Peyer's patch (tissue), 4 donors: ENCODE measurements around the gene CLTCL1. TPM values are rescaled to one million over a fixed set of nuclear protein-coding genes. Genes with fewer than 3 reads are reported as not detected.

Experiments used
- DNase-seq, 3 donors: peaks; one replicate each; pipeline ENCODE4 v3.0.0-alpha.2; 2017 to 2019
- H3K27ac ChIP-seq, 4 donors: fragments of 200-600 bp; sonication (generic); one replicate each; pipeline ENCODE4 v1.5.1; 2016 to 2019
- H3K27me3 ChIP-seq, 2 donors: fragments of 200-600 bp; sonication (generic); one replicate each; pipeline ENCODE4 v1.5.1; 2019
- H3K36me3 ChIP-seq, 3 donors: fragments of 200-600 bp; sonication (generic); one replicate each; pipeline ENCODE4 v1.5.1; 2016 to 2019
- H3K4me1 ChIP-seq, 4 donors: fragments of 200-600 bp; sonication (generic); one replicate each; pipeline ENCODE4 v1.5.1; 2016 to 2019
- H3K4me3 ChIP-seq, 4 donors: fragments of 200-600 bp; sonication (generic); 1 replicate in 3 of 4; 2 replicates in 1 of 4; pipeline ENCODE4 v1.5.1; 2016 to 2019; ENCODE audit warnings: mild to moderate bottlenecking in 1 of 4
- H3K9me3 ChIP-seq, 4 donors: fragments of 200-600 bp; sonication (generic); one replicate each; pipeline ENCODE4 v1.5.1; 2016 to 2019; ENCODE audit warnings: mild to moderate bottlenecking in 1 of 4
- POLR2A ChIP-seq, 2 donors: fragments of 450-650 bp; IDR thresholded peaks; one replicate each; pipeline ENCODE4 v1.5.1; 2017; ENCODE audit warnings: antibody characterized with exemption in 2 of 2, mild to moderate bottlenecking in 2 of 2, moderate library complexity in 2 of 2
- total RNA-seq, 4 donors: library from RNA; depleted of rRNA; stranded (reverse); fragments of >200 nt; gene quantifications; one replicate each; pipeline ENCODE4 v1.1.0, GENCODE V29; 2016
- TF ChIP-seq, protein P1 (sequence below), 6 experiments: fragments of 450-650 bp in 4 of 6; fragments of 200-600 bp in 2 of 6; sonication (generic) in 1 of 6; IDR thresholded peaks; one replicate each; pipeline ENCODE4 v1.5.1; 2017 to 2019; ENCODE audit warnings: antibody characterized with exemption in 6 of 6, mild to moderate bottlenecking in 3 of 6, moderate library complexity in 1 of 6

The CLTCL1 gene
- total RNA-seq, 4 donors from 2014 or later: 0.47 to 3.9 (median 3.0) TPM

DNA sequence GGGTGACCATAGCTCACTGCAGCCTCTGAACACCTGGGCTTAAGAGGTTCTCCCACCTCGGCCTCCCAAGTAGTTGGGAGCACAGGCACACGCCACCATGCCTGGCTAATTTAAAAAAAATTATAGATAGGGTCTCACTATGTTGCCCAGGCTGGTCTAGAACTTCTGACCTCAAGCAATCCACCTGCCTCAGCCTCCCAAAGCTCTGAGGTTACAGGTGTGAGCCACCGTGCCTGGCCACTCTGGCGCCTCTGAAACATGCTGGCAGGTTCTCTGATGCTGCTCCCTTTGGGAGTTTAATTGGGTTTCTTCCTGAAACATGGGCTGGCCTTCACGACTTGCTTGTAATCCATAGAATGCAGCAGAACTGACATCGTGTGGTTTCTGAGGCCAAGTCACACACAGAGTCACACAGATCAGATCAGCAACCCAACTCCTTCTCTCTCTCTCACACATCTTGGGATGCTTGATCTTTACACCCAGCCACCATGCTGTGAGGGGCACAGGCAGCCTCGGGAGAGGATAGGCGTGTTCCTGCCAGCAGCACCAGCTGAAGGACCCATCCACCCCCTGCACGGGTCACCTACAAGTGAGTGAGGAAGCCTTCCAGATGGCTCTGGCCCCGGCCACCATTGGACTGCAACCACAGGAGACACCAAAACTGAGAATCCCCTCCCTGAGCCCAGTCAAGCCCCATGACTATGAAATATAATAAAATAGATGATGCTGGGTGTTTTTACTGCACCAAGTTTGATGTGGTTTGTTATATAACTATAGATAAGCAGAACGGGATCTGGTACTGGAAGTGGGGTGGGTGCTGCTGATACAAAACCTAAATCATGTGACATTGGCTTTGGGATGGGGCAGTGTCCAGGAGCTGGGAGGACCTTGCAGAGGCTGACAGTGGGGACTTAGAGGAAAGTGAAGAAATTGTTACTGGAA is 138.3 kb downstream of the CLTCL1 start:
- no peak overlapping the region for H3K27ac ChIP-seq
- peaks cover 0 to 25% of the 10 kb centered on the region in 2 donors for H3K27me3 ChIP-seq
- H3K4me3 ChIP-seq: no peak overlapping the region
- TF ChIP-seq POLR2A (IDR thresholded peaks at IDR 0.05): no peak
- TF ChIP-seq, protein P1, sequence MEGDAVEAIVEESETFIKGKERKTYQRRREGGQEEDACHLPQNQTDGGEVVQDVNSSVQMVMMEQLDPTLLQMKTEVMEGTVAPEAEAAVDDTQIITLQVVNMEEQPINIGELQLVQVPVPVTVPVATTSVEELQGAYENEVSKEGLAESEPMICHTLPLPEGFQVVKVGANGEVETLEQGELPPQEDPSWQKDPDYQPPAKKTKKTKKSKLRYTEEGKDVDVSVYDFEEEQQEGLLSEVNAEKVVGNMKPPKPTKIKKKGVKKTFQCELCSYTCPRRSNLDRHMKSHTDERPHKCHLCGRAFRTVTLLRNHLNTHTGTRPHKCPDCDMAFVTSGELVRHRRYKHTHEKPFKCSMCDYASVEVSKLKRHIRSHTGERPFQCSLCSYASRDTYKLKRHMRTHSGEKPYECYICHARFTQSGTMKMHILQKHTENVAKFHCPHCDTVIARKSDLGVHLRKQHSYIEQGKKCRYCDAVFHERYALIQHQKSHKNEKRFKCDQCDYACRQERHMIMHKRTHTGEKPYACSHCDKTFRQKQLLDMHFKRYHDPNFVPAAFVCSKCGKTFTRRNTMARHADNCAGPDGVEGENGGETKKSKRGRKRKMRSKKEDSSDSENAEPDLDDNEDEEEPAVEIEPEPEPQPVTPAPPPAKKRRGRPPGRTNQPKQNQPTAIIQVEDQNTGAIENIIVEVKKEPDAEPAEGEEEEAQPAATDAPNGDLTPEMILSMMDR (IDR thresholded peaks at IDR 0.05): no peak
- H3K4me1 ChIP-seq: peaks cover 0 to 16% (median 3%) of the 10 kb centered on the region in 4 donors
- DNase-seq: no peak
- peaks cover 0 to 3% (median 0%) of the 10 kb centered on the region in 4 donors for H3K9me3 ChIP-seq
- no peaks in the 10 kb centered on the region for H3K36me3 ChIP-seq

DNA sequence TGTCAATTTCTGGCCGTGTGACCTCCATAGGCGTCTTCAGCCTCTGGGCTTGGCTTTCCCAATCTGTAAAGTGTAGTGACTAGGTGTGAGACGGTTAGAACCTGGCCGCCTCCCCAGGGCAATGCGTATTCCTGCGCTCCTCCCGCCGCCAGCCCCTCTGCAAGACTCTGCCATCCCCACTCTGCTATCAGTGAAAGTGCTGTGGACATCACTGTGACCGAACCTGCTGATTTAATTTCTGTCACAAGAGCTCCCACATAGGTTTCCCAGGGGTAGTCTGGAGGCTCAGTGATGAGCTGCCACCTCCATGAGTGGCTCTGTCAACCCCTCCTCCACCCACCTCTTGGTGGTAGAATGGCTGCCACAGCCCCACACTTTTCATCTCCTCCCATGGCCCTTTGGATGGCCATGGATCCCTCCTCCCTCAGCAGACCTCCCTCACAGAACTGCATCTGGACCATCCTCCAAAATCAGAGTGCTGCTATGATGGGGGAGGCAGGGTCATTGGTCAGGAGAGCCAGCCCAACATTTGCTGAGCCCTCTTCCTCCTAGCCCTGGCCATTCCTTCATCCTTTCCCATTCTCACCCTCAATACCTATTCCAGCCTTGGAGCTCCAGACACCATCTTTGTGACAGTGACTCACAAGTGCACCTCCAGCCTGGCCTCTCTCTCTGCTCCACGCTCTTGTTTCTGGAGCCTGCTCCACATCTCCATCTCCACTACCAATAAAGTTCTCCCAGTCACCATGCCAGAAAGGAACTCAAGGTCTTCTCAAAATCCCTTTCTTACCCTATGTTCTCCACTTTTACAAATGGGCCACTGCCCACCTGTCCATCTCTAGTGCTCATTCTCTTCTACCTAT is 140.0 kb downstream of the CLTCL1 start:
- peaks cover 0 to 16% (median 3%) of the 10 kb centered on the region in 4 donors for H3K4me1 ChIP-seq
- no peak overlapping the region for H3K27ac ChIP-seq
- no peaks in the 10 kb centered on the region for H3K36me3 ChIP-seq
- no peak for DNase-seq
- H3K27me3 ChIP-seq: peaks cover 0 to 25% of the 10 kb centered on the region in 2 donors
- H3K4me3 ChIP-seq: no peak overlapping the region
- no peak for TF ChIP-seq POLR2A (IDR thresholded peaks at IDR 0.05)
- peaks cover 0 to 3% (median 0%) of the 10 kb centered on the region in 4 donors for H3K9me3 ChIP-seq

DNA sequence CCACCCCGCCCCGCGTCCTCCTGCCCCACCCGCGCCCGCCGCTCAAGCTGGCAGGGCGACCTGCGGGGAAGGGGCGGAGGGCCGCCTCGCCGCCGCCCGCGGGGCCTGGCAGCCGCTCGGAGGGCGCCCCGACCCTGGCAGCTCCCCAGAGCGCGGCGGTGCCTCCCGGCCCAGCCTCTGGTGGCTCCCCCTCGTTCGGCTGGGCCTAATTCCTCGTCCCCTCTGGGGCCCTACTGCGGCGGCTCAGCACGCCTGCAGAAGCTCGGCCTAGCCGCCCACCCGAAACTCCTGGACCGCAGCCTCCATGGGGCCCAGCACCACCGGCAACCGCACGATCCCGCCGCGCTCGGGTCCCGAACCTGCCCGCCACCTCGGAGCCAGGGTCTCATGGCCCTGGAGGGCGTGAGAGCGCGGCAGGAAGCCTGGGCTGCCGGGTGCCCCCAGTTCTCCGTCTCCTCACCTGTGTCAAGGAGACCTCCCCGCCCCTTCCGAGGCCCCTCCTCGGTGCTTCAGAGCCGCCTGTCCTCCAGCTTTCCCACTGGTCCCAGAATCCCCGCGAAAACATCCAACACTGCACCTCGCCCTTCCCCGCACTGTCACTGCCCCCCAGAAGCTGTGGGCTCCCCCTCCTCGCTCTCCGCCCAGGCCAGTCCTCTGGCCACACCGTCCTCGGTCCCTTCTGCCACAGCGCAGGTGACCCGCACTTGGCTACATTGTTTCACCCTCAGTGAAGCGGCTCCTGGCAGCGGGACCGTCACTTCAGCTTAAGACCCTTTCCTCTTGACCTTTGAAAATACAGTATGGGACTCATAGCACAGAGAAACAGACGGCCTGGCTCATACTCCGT is 140.8 kb downstream of the CLTCL1 start:
- Histone ChIP-seq H3K27ac (no peak overlapping the region), H3K4me1 (peaks cover 0 to 16% (median 3%) of the 10 kb centered on the region in 4 donors), H3K4me3 (no peak overlapping the region), H3K36me3 (no peaks in the 10 kb centered on the region), H3K9me3 (peaks cover 0 to 3% (median 0%) of the 10 kb centered on the region in 4 donors), H3K27me3 (peaks cover 0 to 25% of the 10 kb centered on the region in 2 donors)
- no peak for DNase-seq
- TF ChIP-seq, protein P1 (IDR thresholded peaks at IDR 0.05): no peak
- TF ChIP-seq POLR2A (IDR thresholded peaks at IDR 0.05): no peak

DNA sequence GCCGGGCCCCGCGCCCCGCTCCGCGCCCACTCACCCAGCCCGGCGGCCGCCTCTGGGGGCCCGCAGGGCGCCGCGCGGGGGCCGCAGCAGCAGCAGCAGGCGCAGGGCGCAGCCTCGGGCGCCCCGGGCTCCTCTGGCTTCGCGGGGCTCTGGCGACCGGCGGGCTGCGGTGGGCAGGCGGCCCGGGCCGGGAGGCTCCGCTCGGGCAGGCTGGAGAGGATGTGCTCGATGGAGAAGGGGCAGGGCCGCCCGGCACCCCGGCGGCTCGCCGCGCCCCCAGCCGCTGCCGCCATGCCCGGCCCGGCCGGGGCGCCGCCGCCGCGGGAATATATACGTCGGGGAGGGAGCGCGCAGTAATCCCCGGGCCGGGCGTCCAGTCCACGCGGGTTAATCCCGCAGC is 141.5 kb downstream of the CLTCL1 start, which contains the start of gene GSC2:
Gene GSC2, minus strand, starts transcription at position 302 of the 400 bp plus-strand sequence. Its CDS starts 9 bp downstream, at position 293.
- TF ChIP-seq POLR2A (IDR thresholded peaks at IDR 0.05): no peak
- TF ChIP-seq, protein P1 (IDR thresholded peaks at IDR 0.05): no peak
- no peak for DNase-seq
- Histone ChIP-seq H3K4me1 (peaks cover 0 to 16% (median 3%) of the 10 kb centered on the region in 4 donors), H3K36me3 (no peaks in the 10 kb centered on the region), H3K9me3 (peaks cover 0 to 3% (median 0%) of the 10 kb centered on the region in 4 donors), H3K27me3 (peaks cover 0 to 25% of the 10 kb centered on the region in 2 donors), H3K4me3 (peak within 1 kb of the TSS in 3 of 4 donors; percentile 20 to 38 (median 32)), H3K27ac (no peak within 1 kb of the TSS)

DNA sequence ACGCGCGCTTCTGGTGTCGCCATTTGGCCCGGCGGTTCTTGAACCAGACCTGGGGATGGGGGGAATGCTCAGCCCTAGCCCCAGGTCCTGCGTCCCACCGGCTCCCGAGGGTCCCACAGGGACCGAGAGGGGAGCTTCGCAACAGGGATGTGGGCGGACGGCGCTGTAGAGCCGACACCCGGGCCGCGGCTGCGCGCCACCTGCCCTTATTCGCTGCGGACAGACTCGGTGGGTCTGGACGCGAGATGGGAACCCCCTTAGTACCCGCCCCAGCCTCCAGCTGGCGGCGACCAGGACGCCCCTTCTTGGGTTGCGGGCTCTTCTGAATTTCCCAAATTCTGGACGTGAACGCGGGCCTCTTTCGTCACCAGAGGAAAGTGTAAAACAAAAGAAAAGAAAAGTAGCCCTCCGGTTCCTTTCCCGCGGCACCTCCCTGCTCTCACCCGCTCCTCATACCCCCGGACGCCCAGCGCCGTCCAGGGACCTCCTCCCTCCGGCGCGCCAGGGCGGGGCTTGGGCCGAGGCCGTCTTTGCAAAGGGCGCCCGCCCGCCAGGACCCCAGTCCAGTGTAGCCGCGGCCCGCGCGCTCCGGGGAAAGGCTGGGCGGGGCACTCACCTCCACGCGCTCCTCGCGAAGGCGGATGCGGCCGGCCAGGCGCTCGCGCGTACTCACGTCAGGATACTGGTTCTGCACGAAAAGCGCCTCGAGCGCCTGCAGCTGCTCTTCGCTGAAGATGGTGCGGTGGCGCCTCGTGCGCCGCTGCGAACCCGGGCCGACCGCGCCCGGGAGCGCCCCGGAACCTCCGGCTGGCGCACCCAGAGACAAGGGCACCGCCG is 142.3 kb downstream of the CLTCL1 start:
- TF ChIP-seq POLR2A (IDR thresholded peaks at IDR 0.05): no peak
- TF ChIP-seq, protein P1 (IDR thresholded peaks at IDR 0.05): no peak
- Histone ChIP-seq H3K4me3 (peak overlapping the region in 3 of 4 donors; percentile 20 to 38 (median 32)), H3K9me3 (peaks cover 0 to 3% (median 0%) of the 10 kb centered on the region in 4 donors), H3K36me3 (no peaks in the 10 kb centered on the region), H3K4me1 (peaks cover 0 to 16% (median 3%) of the 10 kb centered on the region in 4 donors), H3K27me3 (peaks cover 0 to 25% of the 10 kb centered on the region in 2 donors), H3K27ac (no peak overlapping the region)
- DNase-seq: no peak
